H9 (cell line): ENCODE results near the gene RABL6. TPM values are rescaled to one million over a fixed set of nuclear protein-coding genes. Genes with fewer than 3 reads are reported as not detected.

Experiments used
- DNase-seq: peaks from one replicate; pipeline ENCODE4 v3.0.0-alpha.2; 2017
- H2AFZ ChIP-seq: one replicate; pipeline ENCODE4 v1.6.1; 2013; ENCODE audit warnings: mild to moderate bottlenecking, low read length, control low read depth, moderate library complexity
- H2AK5ac ChIP-seq: 2 replicates; pipeline ENCODE4 v1.6.1; 2013; ENCODE audit warnings: low read length, control low read depth, mixed read lengths; ENCODE audit not compliant: insufficient read length
- H2BK120ac ChIP-seq: one replicate; pipeline ENCODE4 v1.6.1; 2013; ENCODE audit warnings: low read depth, mild to moderate bottlenecking, low read length, control low read depth, inconsistent platforms; ENCODE audit not compliant: poor library complexity, severe bottlenecking
- H2BK12ac ChIP-seq: 2 replicates; pipeline ENCODE4 v1.6.1; 2013; ENCODE audit warnings: low read length, control low read depth, mixed read lengths, low read depth; ENCODE audit not compliant: insufficient read length
- H2BK15ac ChIP-seq: 2 replicates; pipeline ENCODE4 v1.6.1; 2013; ENCODE audit warnings: low read depth, low read length, control low read depth
- H2BK20ac ChIP-seq: one replicate; pipeline ENCODE4 v1.6.1; 2013; ENCODE audit warnings: low read depth, mild to moderate bottlenecking, low read length, control low read depth, inconsistent platforms; ENCODE audit not compliant: poor library complexity, severe bottlenecking
- H2BK5ac ChIP-seq: 2 replicates; pipeline ENCODE4 v1.6.1; 2013; ENCODE audit warnings: low read length, control low read depth, mixed read lengths; ENCODE audit not compliant: insufficient read length
- H3K14ac ChIP-seq: 2 replicates; pipeline ENCODE4 v1.6.1; 2013; ENCODE audit warnings: low read length, control low read depth; ENCODE audit not compliant: insufficient read depth
- H3K18ac ChIP-seq: 2 replicates; pipeline ENCODE4 v1.6.1; 2013; ENCODE audit warnings: low read depth, mild to moderate bottlenecking, mixed read lengths, low read length, control low read depth; ENCODE audit not compliant: insufficient read length
- H3K23ac ChIP-seq: 2 replicates; pipeline ENCODE4 v1.6.1; 2013; ENCODE audit warnings: low read length, control low read depth, mixed read lengths, low read depth; ENCODE audit not compliant: insufficient read length
- H3K23me2 ChIP-seq: 2 replicates; pipeline ENCODE4 v1.6.1; 2013; ENCODE audit warnings: low read depth, mild to moderate bottlenecking, mixed read lengths, low read length, control low read depth; ENCODE audit not compliant: insufficient read length, poor library complexity, severe bottlenecking
- H3K27ac ChIP-seq: 2 replicates; pipeline ENCODE4 v1.5.1; 2013; ENCODE audit warnings: low read length, control low read depth, mixed read lengths, low read depth; ENCODE audit not compliant: insufficient read length
- H3K27me3 ChIP-seq: 2 replicates; pipeline ENCODE4 v1.6.1; 2013; ENCODE audit warnings: low read length, control low read depth, inconsistent platforms; ENCODE audit not compliant: insufficient read depth
- H3K4ac ChIP-seq: 2 replicates; pipeline ENCODE4 v1.6.1; 2013; ENCODE audit warnings: low read depth, mild to moderate bottlenecking, control low read depth, inconsistent platforms, low read length, moderate library complexity
- H3K4me1 ChIP-seq: 2 replicates; pipeline ENCODE4 v1.6.1; 2013; ENCODE audit warnings: low read length, control low read depth, inconsistent platforms; ENCODE audit not compliant: insufficient read depth
- H3K4me2 ChIP-seq: 2 replicates; pipeline ENCODE4 v1.6.1; 2013; ENCODE audit warnings: low read length, control low read depth, mixed read lengths; ENCODE audit not compliant: insufficient read length, insufficient read depth
- H3K56ac ChIP-seq: 2 replicates; pipeline ENCODE4 v1.6.1; 2013; ENCODE audit warnings: low read depth, mild to moderate bottlenecking, mixed read lengths, low read length, control low read depth; ENCODE audit not compliant: insufficient read length
- H3K79me1 ChIP-seq: 2 replicates; pipeline ENCODE4 v1.6.1; 2013; ENCODE audit warnings: low read depth, mild to moderate bottlenecking, moderate library complexity, low read length, control low read depth, inconsistent platforms; ENCODE audit not compliant: insufficient read depth, poor library complexity, severe bottlenecking
- H3K79me2 ChIP-seq: 2 replicates; pipeline ENCODE4 v1.6.1; 2013; ENCODE audit warnings: low read length, control low read depth, inconsistent platforms; ENCODE audit not compliant: insufficient read depth
- H3K9ac ChIP-seq: 2 replicates; pipeline ENCODE4 v1.6.1; 2013; ENCODE audit warnings: low read length, control low read depth, mixed read lengths; ENCODE audit not compliant: insufficient read length; ENCODE audit errors: extremely low read depth
- H3K9me3 ChIP-seq: one replicate; pipeline ENCODE4 v1.6.1; 2013; ENCODE audit warnings: low read depth, low read length, inconsistent platforms; ENCODE audit not compliant: control insufficient read depth
- H3T11ph ChIP-seq: one replicate; pipeline ENCODE4 v1.6.1; 2013; ENCODE audit warnings: mild to moderate bottlenecking, low read length, control low read depth, inconsistent platforms
- H4K20me1 ChIP-seq: one replicate; pipeline ENCODE4 v1.6.1; 2013; ENCODE audit not compliant: control insufficient read depth, insufficient read length, insufficient read depth
- H4K5ac ChIP-seq: 2 replicates; pipeline ENCODE4 v1.6.1; 2013; ENCODE audit warnings: low read depth, mild to moderate bottlenecking, mixed read lengths, low read length, control low read depth; ENCODE audit not compliant: insufficient read length
- H4K8ac ChIP-seq: replicated peaks from 2 replicates; pipeline ENCODE4 v1.6.1; 2013; ENCODE audit warnings: low read length, control low read depth, mixed read lengths, low read depth; ENCODE audit not compliant: insufficient read length
- H4K91ac ChIP-seq: 2 replicates; pipeline ENCODE4 v1.6.1; 2013; ENCODE audit warnings: low read depth, mild to moderate bottlenecking, moderate library complexity, mixed read lengths, low read length, control low read depth; ENCODE audit not compliant: insufficient read length
- H3K27ac Mint-ChIP-seq, 3 experiments: 2 replicates in 2 of 3; 3 replicates in 1 of 3; pipeline ENCODE4 v1.8.0; 2020 to 2021; ENCODE audit warnings: mixed read lengths in 3 of 3, mild to moderate bottlenecking in 1 of 3, moderate library complexity in 1 of 3
- H3K27me3 Mint-ChIP-seq: 2 replicates; pipeline ENCODE4 v1.8.0; 2021; ENCODE audit warnings: low read depth, mild to moderate bottlenecking, moderate library complexity, mixed read lengths
- H3K36me3 Mint-ChIP-seq, 3 experiments: 2 replicates in 2 of 3; 3 replicates in 1 of 3; pipeline ENCODE4 v1.8.0; 2020 to 2021; ENCODE audit warnings: low read depth in 3 of 3, mixed read lengths in 3 of 3; ENCODE audit not compliant: insufficient read depth in 1 of 3
- H3K4me1 Mint-ChIP-seq, 2 experiments: 2 replicates each; pipeline ENCODE4 v1.8.0; 2020; ENCODE audit warnings: mixed read lengths in 2 of 2
- H3K4me3 Mint-ChIP-seq, 2 experiments: 2 replicates in 1 of 2; 3 replicates in 1 of 2; pipeline ENCODE4 v1.8.0; 2020 to 2021; ENCODE audit warnings: mild to moderate bottlenecking in 2 of 2, mixed read lengths in 2 of 2, moderate library complexity in 1 of 2
- H3K9me3 Mint-ChIP-seq, 2 experiments: 2 replicates in 1 of 2; 3 replicates in 1 of 2; pipeline ENCODE4 v1.8.0; 2020; ENCODE audit warnings: mild to moderate bottlenecking in 2 of 2, mixed read lengths in 2 of 2, moderate library complexity in 1 of 2
- WGBS: extraction: QIAGEN DNeasy Blood & Tissue Kit; methylation state at CpG from one replicate; pipeline ENCODE4 v1.1.7; 2013; ENCODE audit warnings: missing lambda C conversion rate, low lambda C conversion rate, mixed read lengths; ENCODE audit not compliant: insufficient read length; ENCODE audit errors: extremely low coverage; 5-methylcytosine and 5-hydroxymethylcytosine counted together
- total RNA-seq: library from RNA; stranded (reverse); gene quantifications from 2 replicates; pipeline ENCODE4 v1.2.1, GENCODE V29; 2021
- TF ChIP-seq, protein P1 (sequence below): fragments of 200-600 bp; sonication (generic); conservative IDR thresholded peaks from 3 replicates; pipeline ENCODE4 v1.8.0; 2021; ENCODE audit warnings: antibody characterized with exemption, mild to moderate bottlenecking

The RABL6 gene
- total RNA-seq, 1 experiment from 2014 or later, result 108 TPM

DNA sequence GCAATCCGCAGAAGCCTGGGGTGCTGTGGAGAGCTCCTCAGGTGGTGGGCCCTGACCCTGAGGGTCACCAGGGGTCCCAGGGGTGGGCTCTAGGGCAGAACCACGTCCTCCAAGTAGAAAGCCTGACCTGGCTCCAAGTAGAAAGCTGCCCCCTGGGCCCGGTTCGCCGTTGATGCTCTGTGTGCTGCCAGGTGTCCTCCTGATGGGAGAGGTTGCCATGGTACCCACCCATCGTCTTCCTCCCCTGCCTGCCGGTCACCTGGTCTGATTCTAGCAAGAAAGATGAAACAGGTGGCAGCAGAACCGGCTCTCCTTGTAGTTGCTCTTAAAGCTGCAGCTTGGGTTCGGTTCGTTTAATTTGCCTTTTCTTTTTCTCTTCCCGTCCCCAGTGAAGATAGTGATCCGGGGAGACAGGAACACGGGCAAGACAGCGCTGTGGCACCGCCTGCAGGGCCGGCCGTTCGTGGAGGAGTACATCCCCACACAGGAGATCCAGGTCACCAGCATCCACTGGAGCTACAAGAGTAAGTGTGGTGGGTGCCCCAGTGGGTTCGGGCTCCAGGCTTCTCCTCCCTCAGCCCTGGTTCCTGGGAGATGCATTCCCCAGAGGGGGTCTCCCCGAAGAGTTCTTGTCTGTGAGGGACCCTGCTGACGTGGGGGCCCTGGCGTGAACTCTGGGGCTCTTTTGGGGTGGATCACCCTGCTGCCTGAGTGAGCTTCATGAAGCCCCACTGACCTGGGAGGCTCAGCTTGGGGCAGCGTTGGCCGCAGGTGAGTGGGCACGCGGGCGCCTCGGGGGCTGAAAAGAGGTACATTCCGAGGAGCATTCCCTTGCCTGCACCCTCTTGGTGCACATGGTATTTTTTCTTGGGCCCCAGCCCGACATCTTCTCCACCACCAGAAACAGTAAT, 15.6 kb downstream of the RABL6 start:
- no peaks in the 10 kb centered on the region for H3K27me3 Mint-ChIP-seq
- Histone ChIP-seq H3K27ac (no peak overlapping the region), H2AK5ac (no peak overlapping the region), H3K9me3 (no peaks in the 10 kb centered on the region), H4K91ac (no peak overlapping the region), H2AFZ (no peak overlapping the region), H3K23me2 (peaks cover 10% of the 10 kb centered on the region), H4K5ac (no peak overlapping the region), H3K56ac (no peak overlapping the region), H4K20me1 (no peaks in the 10 kb centered on the region), H2BK20ac (no peak overlapping the region), H2BK5ac (no peak overlapping the region), H3K4ac (no peak overlapping the region), H3T11ph (no peak overlapping the region), H3K18ac (no peak overlapping the region), H4K8ac (no peak overlapping the region), H3K27me3 (no peaks in the 10 kb centered on the region), H2BK120ac (no peak overlapping the region), H3K4me1 (peaks cover 3% of the 10 kb centered on the region), H3K23ac (no peak overlapping the region), H2BK15ac (no peak overlapping the region), H3K4me2 (no peak overlapping the region), H3K79me2 (peaks cover 4% of the 10 kb centered on the region; the same call in 1 of the 2 replicates), H3K9ac (no peak overlapping the region), H3K14ac (no peak overlapping the region), H3K79me1 (peaks cover 4% of the 10 kb centered on the region), H2BK12ac (no peak overlapping the region)
- no peak overlapping the region for H3K4me3 Mint-ChIP-seq
- peaks cover 10 to 35% (median 29%) of the 10 kb centered on the region in 3 experiments; a peak in 6 of 7 replicates for H3K36me3 Mint-ChIP-seq
- TF ChIP-seq, protein P1, sequence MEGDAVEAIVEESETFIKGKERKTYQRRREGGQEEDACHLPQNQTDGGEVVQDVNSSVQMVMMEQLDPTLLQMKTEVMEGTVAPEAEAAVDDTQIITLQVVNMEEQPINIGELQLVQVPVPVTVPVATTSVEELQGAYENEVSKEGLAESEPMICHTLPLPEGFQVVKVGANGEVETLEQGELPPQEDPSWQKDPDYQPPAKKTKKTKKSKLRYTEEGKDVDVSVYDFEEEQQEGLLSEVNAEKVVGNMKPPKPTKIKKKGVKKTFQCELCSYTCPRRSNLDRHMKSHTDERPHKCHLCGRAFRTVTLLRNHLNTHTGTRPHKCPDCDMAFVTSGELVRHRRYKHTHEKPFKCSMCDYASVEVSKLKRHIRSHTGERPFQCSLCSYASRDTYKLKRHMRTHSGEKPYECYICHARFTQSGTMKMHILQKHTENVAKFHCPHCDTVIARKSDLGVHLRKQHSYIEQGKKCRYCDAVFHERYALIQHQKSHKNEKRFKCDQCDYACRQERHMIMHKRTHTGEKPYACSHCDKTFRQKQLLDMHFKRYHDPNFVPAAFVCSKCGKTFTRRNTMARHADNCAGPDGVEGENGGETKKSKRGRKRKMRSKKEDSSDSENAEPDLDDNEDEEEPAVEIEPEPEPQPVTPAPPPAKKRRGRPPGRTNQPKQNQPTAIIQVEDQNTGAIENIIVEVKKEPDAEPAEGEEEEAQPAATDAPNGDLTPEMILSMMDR, result no peak
- no peak for DNase-seq
- no CpG with 5 or more reads among the region's 30 CpGs for WGBS
- H3K4me1 Mint-ChIP-seq, result peaks cover 7 to 23% of the 10 kb centered on the region in 2 experiments
- H3K27ac Mint-ChIP-seq, result no peak overlapping the region; a peak in 1 of 7 replicates
- H3K9me3 Mint-ChIP-seq, result no peaks in the 10 kb centered on the region
